OCI-LY7 (cell line): Measurements from ENCODE around the gene LIPC. TPM values are rescaled to one million over a fixed set of nuclear protein-coding genes. Genes with fewer than 3 reads are reported as not detected.

Source experiments
- BruUV-seq: library from RNA; stranded (reverse); fragments of 400-500 nt; replicated peaks from 2 replicates; lab custom pipeline; 2021; lab: Mats Ljungman, UMichigan
- CTCF ChIA-PET: fragments of 300-600 bp; sonication (Branson Sonifier 250); formaldehyde crosslinking; loops from one replicate; lab custom pipeline; 2022; ENCODE audit warnings: antibody characterized with exemption; ENCODE audit not compliant: unreplicated experiment; lab: Charles Lee
- POLR2A ChIA-PET: fragments of 300-600 bp; sonication (Branson Sonifier 250); formaldehyde crosslinking; loops from one replicate; lab custom pipeline; 2022; ENCODE audit warnings: antibody characterized with exemption; lab: Charles Lee
- DNase-seq: peaks from one replicate; pipeline ENCODE4 v3.0.0-alpha.2; 2015; ENCODE audit warnings: low spot score
- H2AFZ ChIP-seq: fragments of 200-600 bp; sonication (generic), shearing (Covaris generic); 2 replicates; pipeline ENCODE4 v1.6.1; 2014; ENCODE audit warnings: mild to moderate bottlenecking, antibody characterized with exemption, low read length, moderate library complexity
- H3K27ac ChIP-seq: fragments of 200-600 bp; sonication (generic); 2 replicates; pipeline ENCODE4 v1.5.1; 2014; ENCODE audit warnings: mixed run types, low read depth, mild to moderate bottlenecking, moderate library complexity, low read length, inconsistent platforms; ENCODE audit not compliant: poor library complexity, severe bottlenecking
- H3K36me3 ChIP-seq: fragments of 200-600 bp; sonication (generic); 2 replicates; pipeline ENCODE4 v1.6.1; 2014; ENCODE audit warnings: mild to moderate bottlenecking, antibody characterized with exemption, low read length, moderate library complexity, mixed read lengths; ENCODE audit not compliant: insufficient read depth
- H3K4me1 ChIP-seq: fragments of 200-600 bp; sonication (generic); 2 replicates; pipeline ENCODE4 v1.5.1; 2014; ENCODE audit warnings: mild to moderate bottlenecking, low read length; ENCODE audit not compliant: insufficient read depth, poor library complexity, severe bottlenecking
- H3K4me2 ChIP-seq: fragments of 200-600 bp; sonication (generic); 2 replicates; pipeline ENCODE4 v1.6.1; 2014; ENCODE audit warnings: mild to moderate bottlenecking, low read length
- H3K4me3 ChIP-seq: fragments of 200-600 bp; sonication (generic); 2 replicates; pipeline ENCODE4 v1.5.1; 2014; ENCODE audit warnings: mild to moderate bottlenecking, low read depth, low read length; ENCODE audit not compliant: poor library complexity, severe bottlenecking
- H3K79me2 ChIP-seq: fragments of 200-600 bp; sonication (generic); 2 replicates; pipeline ENCODE4 v1.6.1; 2016; ENCODE audit warnings: low read depth, mild to moderate bottlenecking, low read length, moderate library complexity, mixed read lengths; ENCODE audit not compliant: insufficient read depth
- H3K9me2 ChIP-seq: fragments of 200-600 bp; sonication (generic); 2 replicates; pipeline ENCODE4 v1.6.1; 2016; ENCODE audit warnings: mild to moderate bottlenecking, low read length, mixed read lengths; ENCODE audit not compliant: insufficient read depth
- H3K9me3 ChIP-seq: fragments of 200-600 bp; sonication (generic); 2 replicates; pipeline ENCODE4 v1.6.1; 2014; ENCODE audit warnings: mild to moderate bottlenecking, mixed run types, low read length, mixed read lengths
- H4K20me1 ChIP-seq: fragments of 200-600 bp; sonication (generic); 2 replicates; pipeline ENCODE4 v1.6.1; 2014; ENCODE audit warnings: mild to moderate bottlenecking, antibody characterized with exemption, low read length, moderate library complexity, mixed read lengths; ENCODE audit not compliant: insufficient read depth
- EZH2phosphoT487 ChIP-seq: fragments of 200-600 bp; sonication (generic); IDR thresholded peaks from 2 replicates; pipeline ENCODE4 v1.6.1; 2018; ENCODE audit warnings: low read depth, borderline replicate concordance, mild to moderate bottlenecking, mixed run types, antibody characterized with exemption, low read length, moderate library complexity, mixed read lengths
- intact Hi-C: fragments of 100-400 bp; cut with micrococcal nuclease; formaldehyde crosslinking; loops from one replicate; pipeline ENCODE4 v1.10.0; 2022; ENCODE audit not compliant: unreplicated experiment
- total RNA-seq, 2 experiments: library from RNA; depleted of rRNA in 1 of 2; stranded (reverse); fragments of >200 nt in 1 of 2; shearing (Covaris generic) in 1 of 2; gene quantifications; 2 replicates each; pipeline ENCODE4 v1.2.3, GENCODE V29; 2014 to 2022
- TF ChIP-seq, protein P1 (sequence below): fragments of 200-600 bp; sonication (generic); conservative IDR thresholded peaks from 2 replicates; pipeline ENCODE4 v1.5.1; 2014; ENCODE audit warnings: mild to moderate bottlenecking, antibody characterized with exemption, low read length, moderate library complexity, mixed read lengths

Gene LIPC
- total RNA-seq, 2 experiments from 2014 or later, result 0.50 TPM; not detected in 1

DNA sequence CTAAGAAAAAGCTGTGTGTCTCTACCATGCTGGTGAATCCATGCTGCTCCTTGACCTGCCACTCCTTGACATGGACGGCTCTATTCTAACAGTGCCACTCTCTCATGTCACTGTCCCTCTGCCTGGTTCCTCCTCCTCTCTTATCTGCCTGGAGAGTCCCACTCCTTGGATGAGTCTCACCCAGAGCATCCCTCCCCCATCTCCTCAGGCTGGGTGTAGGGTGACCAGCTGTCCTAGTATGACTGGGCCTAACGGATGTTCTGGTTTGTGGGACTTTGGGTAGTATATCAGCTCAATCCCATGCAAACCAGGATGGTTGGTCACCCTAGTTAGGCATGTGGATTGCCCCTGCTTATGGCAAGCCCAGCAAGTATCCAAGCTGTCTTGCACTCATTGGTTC lies 54.3 kb downstream of the LIPC start:
- H3K4me1 ChIP-seq, result no peaks in the 10 kb centered on the region
- H3K79me2 ChIP-seq, result no peaks in the 10 kb centered on the region
- ChIA-PET POLR2A (no interaction called here), CTCF (no interaction called here)
- H3K27ac ChIP-seq, result no peak overlapping the region
- no peak overlapping the region for H3K4me3 ChIP-seq
- intact Hi-C loops, result no loop called here
- H3K9me3 ChIP-seq, result 0 out of 2 replicates have a peak, but pooled peaks cover 6% of the 10 kb centered on the region
- no TSS peak for BruUV-seq
- no peaks in the 10 kb centered on the region for H3K36me3 ChIP-seq
- DNase-seq, result no peak
- no peak overlapping the region for H2AFZ ChIP-seq
- H3K4me2 ChIP-seq, result no peak overlapping the region
- TF ChIP-seq, protein P1, sequence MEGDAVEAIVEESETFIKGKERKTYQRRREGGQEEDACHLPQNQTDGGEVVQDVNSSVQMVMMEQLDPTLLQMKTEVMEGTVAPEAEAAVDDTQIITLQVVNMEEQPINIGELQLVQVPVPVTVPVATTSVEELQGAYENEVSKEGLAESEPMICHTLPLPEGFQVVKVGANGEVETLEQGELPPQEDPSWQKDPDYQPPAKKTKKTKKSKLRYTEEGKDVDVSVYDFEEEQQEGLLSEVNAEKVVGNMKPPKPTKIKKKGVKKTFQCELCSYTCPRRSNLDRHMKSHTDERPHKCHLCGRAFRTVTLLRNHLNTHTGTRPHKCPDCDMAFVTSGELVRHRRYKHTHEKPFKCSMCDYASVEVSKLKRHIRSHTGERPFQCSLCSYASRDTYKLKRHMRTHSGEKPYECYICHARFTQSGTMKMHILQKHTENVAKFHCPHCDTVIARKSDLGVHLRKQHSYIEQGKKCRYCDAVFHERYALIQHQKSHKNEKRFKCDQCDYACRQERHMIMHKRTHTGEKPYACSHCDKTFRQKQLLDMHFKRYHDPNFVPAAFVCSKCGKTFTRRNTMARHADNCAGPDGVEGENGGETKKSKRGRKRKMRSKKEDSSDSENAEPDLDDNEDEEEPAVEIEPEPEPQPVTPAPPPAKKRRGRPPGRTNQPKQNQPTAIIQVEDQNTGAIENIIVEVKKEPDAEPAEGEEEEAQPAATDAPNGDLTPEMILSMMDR, result no peak
- no peak for TF ChIP-seq EZH2phosphoT487
- no peaks in the 10 kb centered on the region for H4K20me1 ChIP-seq
- H3K9me2 ChIP-seq, result no peaks in the 10 kb centered on the region

- Histone ChIP-seq H3K9me3 (0 out of 2 replicates have a peak, but pooled peaks cover 6% of the 10 kb centered on the region), H3K9me2 (no peaks in the 10 kb centered on the region), H3K27ac (no peak overlapping the region), H3K4me3 (no peak overlapping the region), H3K4me1 (no peaks in the 10 kb centered on the region), H2AFZ (no peak overlapping the region), H4K20me1 (no peaks in the 10 kb centered on the region), H3K79me2 (no peaks in the 10 kb centered on the region), H3K4me2 (no peak overlapping the region), H3K36me3 (no peaks in the 10 kb centered on the region)
- POLR2A ChIA-PET, result no interaction called here
- BruUV-seq, result no TSS peak
- TF ChIP-seq, protein P1, result no peak
- no peak for TF ChIP-seq EZH2phosphoT487
- DNase-seq, result no peak
- CTCF ChIA-PET, result no interaction called here
- intact Hi-C loops, result no loop called here
Measured at GRCh38 chr15:58486564-58486963, 54.8 kb downstream of the LIPC start.

GRCh38 chr15:58487041-58487723 lies 55.4 kb downstream of the LIPC start:
- H3K27ac ChIP-seq, result no peak overlapping the region
- no TSS peak for BruUV-seq
- intact Hi-C loops, result no loop called here
- no peak for DNase-seq
- H3K4me3 ChIP-seq, result no peak overlapping the region
- no peaks in the 10 kb centered on the region for H4K20me1 ChIP-seq
- no peaks in the 10 kb centered on the region for H3K79me2 ChIP-seq
- no peaks in the 10 kb centered on the region for H3K36me3 ChIP-seq
- TF ChIP-seq, protein P1, result no peak
- TF ChIP-seq EZH2phosphoT487, result no peak
- POLR2A ChIA-PET, result no interaction called here
- H3K9me3 ChIP-seq, result 0 out of 2 replicates have a peak, but pooled peaks cover 6% of the 10 kb centered on the region
- no peak overlapping the region for H3K4me2 ChIP-seq
- CTCF ChIA-PET, result no interaction called here
- H2AFZ ChIP-seq, result no peak overlapping the region
- no peaks in the 10 kb centered on the region for H3K9me2 ChIP-seq
- no peaks in the 10 kb centered on the region for H3K4me1 ChIP-seq
